ENCODE results near the gene RALGAPA2.

The RALGAPA2 gene

DNA sequence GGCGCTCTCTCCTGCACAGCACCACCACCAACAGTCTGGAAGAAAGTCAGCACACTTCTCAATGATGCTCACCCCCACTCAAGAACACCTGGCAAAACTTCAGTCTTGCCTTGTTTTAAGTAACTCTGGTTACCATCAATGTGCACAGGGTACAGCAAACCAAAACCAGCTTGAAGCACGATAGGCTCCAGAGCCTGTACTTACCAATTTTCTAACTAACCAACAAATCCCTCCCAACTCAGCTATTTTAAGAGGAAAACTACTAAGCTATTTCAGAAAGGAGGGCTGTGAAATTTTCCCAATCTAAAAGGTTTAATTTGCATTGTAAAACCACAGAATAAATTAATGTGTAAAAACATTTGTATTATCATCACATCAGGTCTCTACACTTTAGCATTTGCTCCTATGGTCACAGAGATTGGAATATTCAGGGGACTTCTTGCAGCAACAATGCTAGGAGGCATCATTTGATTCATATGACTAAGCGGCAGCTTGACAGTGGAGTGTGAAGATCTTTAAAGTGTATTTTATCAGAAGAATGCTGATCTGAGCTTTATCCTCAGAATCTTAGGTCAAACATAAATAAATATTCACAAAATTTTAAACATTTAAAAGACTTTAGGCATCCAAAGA, 82.8 kb downstream of the RALGAPA2 start:
- no peak overlapping the region for H3K4me3 ChIP-seq (ENCODE audit: low read length)
- H3K4me1 ChIP-seq (ENCODE audit: insufficient read depth, low read length), result no peaks in the 10 kb centered on the region
- H3K27me3 ChIP-seq (ENCODE audit: insufficient read depth, low read length), result no peaks in the 10 kb centered on the region
- H3K36me3 ChIP-seq (ENCODE audit: insufficient read depth, low read length), result peaks cover 17% of the 10 kb centered on the region
- H2AFZ ChIP-seq (ENCODE audit: low read depth, low read length), result no peak overlapping the region
- no peaks in the 10 kb centered on the region for H3K9me3 ChIP-seq (ENCODE audit: low read length)

GRCh38 chr20:20628314-20628713, 84.1 kb downstream of the RALGAPA2 start:
- H3K36me3 ChIP-seq (ENCODE audit: insufficient read depth, low read length), result peaks cover 11% of the 10 kb centered on the region
- H3K9me3 ChIP-seq (ENCODE audit: low read length), result no peaks in the 10 kb centered on the region
- no peak overlapping the region for H2AFZ ChIP-seq (ENCODE audit: low read depth, low read length)
- H3K4me1 ChIP-seq (ENCODE audit: insufficient read depth, low read length), result no peaks in the 10 kb centered on the region
- no peak overlapping the region for H3K4me3 ChIP-seq (ENCODE audit: low read length)
- no peaks in the 10 kb centered on the region for H3K27me3 ChIP-seq (ENCODE audit: insufficient read depth, low read length)

- Histone ChIP-seq H3K9me3 (ENCODE audit: low read length) (no peaks in the 10 kb centered on the region), H3K4me3 (ENCODE audit: low read length) (no peak overlapping the region), H3K27me3 (ENCODE audit: insufficient read depth, low read length) (no peaks in the 10 kb centered on the region), H3K4me1 (ENCODE audit: insufficient read depth, low read length) (no peaks in the 10 kb centered on the region), H2AFZ (ENCODE audit: low read depth, low read length) (no peak overlapping the region), H3K36me3 (ENCODE audit: insufficient read depth, low read length) (peaks cover 11% of the 10 kb centered on the region)
Measured at GRCh38 chr20:20627471-20627870, 85.0 kb downstream of the RALGAPA2 start.

- Histone ChIP-seq H3K27me3 (ENCODE audit: insufficient read depth, low read length) (no peaks in the 10 kb centered on the region), H3K4me3 (ENCODE audit: low read length) (no peak overlapping the region), H3K36me3 (ENCODE audit: insufficient read depth, low read length) (peaks cover 11% of the 10 kb centered on the region), H3K4me1 (ENCODE audit: insufficient read depth, low read length) (no peaks in the 10 kb centered on the region), H2AFZ (ENCODE audit: low read depth, low read length) (no peak overlapping the region), H3K9me3 (ENCODE audit: low read length) (no peaks in the 10 kb centered on the region)
Measured at GRCh38 chr20:20624914-20625313, 87.5 kb downstream of the RALGAPA2 start.

DNA sequence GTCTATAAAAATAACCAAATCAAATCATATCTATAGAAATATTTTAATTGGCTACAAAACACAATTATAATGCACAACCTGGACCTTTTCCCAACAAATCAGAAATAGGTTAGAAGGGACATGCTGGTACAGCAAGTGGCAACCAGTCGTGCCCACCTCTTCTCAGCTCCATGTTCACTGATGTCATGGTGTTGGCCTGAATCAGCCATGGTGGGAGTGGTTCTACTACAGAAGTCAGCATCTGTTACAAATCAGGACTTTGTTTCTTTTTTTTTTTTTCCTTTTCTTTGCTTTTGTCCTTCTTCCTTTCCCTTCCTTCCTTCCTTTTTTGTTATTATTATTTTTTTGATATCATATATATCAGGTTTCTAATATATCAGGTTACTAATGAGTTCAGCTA, 91.2 kb downstream of the RALGAPA2 start:
- no peak overlapping the region for H2AFZ ChIP-seq (ENCODE audit: low read depth, low read length)
- H3K36me3 ChIP-seq (ENCODE audit: insufficient read depth, low read length), result peaks cover 3% of the 10 kb centered on the region
- no peak overlapping the region for H3K4me3 ChIP-seq (ENCODE audit: low read length)
- H3K27me3 ChIP-seq (ENCODE audit: insufficient read depth, low read length), result no peaks in the 10 kb centered on the region
- H3K4me1 ChIP-seq (ENCODE audit: insufficient read depth, low read length), result no peaks in the 10 kb centered on the region
- H3K9me3 ChIP-seq (ENCODE audit: low read length), result no peaks in the 10 kb centered on the region

GRCh38 chr20:20614391-20614790, 98.1 kb downstream of the RALGAPA2 start:
- H3K9me3 ChIP-seq (ENCODE audit: low read length), result no peaks in the 10 kb centered on the region
- no peaks in the 10 kb centered on the region for H3K27me3 ChIP-seq (ENCODE audit: insufficient read depth, low read length)
- H3K36me3 ChIP-seq (ENCODE audit: insufficient read depth, low read length), result peaks cover 10% of the 10 kb centered on the region
- H2AFZ ChIP-seq (ENCODE audit: low read depth, low read length), result no peak overlapping the region
- H3K4me3 ChIP-seq (ENCODE audit: low read length), result no peak overlapping the region
- no peaks in the 10 kb centered on the region for H3K4me1 ChIP-seq (ENCODE audit: insufficient read depth, low read length)

DNA sequence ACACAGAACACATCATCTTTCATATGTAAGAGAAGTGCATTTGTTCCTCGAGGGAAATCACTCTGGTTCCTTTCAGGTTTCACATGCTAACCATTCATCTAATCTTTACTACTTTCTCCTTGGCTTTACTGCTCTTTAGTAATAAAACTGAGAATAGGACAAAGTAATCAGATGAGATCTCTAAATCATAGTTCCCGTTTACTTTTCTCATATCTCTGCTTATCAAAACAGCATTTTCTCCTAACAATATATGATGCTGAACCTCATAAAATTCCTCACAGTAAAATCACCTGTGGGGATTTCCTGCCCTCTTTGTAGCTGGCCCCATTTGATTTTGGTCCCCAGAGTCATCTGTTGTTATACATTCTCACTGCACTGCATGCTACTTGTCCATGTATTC, 100.2 kb downstream of the RALGAPA2 start:
- no peak overlapping the region for H3K4me3 ChIP-seq (ENCODE audit: low read length)
- H3K36me3 ChIP-seq (ENCODE audit: insufficient read depth, low read length), result peaks cover 7% of the 10 kb centered on the region
- no peak overlapping the region for H2AFZ ChIP-seq (ENCODE audit: low read depth, low read length)
- H3K27me3 ChIP-seq (ENCODE audit: insufficient read depth, low read length), result no peaks in the 10 kb centered on the region
- H3K4me1 ChIP-seq (ENCODE audit: insufficient read depth, low read length), result no peaks in the 10 kb centered on the region
- no peaks in the 10 kb centered on the region for H3K9me3 ChIP-seq (ENCODE audit: low read length)

DNA sequence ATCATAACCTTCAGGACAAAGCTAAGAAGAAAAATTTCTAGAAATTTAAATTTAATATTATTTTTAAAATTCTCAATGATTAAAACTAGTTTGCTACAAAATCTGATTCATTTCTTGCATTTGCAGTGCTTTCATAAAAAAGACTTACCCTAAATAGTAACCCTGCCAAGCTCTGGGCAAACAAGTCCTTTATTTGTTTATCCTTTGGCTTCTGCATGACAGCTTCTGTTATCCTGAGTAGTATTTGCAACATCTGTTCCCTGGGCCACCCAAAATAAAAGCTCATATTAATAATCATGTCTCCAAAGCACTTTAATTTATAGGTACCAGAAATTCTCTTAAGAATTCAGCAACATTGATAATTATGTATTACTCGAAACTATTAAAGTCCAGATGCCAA, 101.3 kb downstream of the RALGAPA2 start:
- Histone ChIP-seq H3K9me3 (ENCODE audit: low read length) (no peaks in the 10 kb centered on the region), H2AFZ (ENCODE audit: low read depth, low read length) (no peak overlapping the region), H3K36me3 (ENCODE audit: insufficient read depth, low read length) (peaks cover 7% of the 10 kb centered on the region)

DNA sequence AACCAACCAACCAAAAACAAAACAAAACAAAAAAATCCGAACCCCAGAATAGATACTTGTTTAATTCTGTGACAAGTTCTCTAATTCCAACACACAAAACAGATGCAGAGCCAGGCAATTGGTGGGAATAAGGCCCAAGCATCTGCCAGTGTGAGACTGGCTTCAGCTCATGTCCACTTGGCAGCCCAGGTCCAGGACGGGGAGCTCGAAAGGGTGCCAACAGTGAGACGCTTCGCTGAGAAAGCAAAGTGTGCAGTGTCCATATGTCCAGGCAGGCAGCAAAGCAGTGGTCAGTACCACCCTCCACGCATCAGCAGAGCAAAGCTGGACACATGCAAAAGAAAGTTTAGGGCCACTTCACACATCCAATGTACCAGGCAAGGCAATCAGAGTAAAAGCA, 102.9 kb downstream of the RALGAPA2 start:
- H3K27me3 ChIP-seq (ENCODE audit: insufficient read depth, low read length), result no peaks in the 10 kb centered on the region
- no peaks in the 10 kb centered on the region for H3K9me3 ChIP-seq (ENCODE audit: low read length)
- H2AFZ ChIP-seq (ENCODE audit: low read depth, low read length), result no peak overlapping the region
- peaks cover 5% of the 10 kb centered on the region for H3K36me3 ChIP-seq (ENCODE audit: insufficient read depth, low read length)
- H3K4me3 ChIP-seq (ENCODE audit: low read length), result no peak overlapping the region
- no peaks in the 10 kb centered on the region for H3K4me1 ChIP-seq (ENCODE audit: insufficient read depth, low read length)

More for the DNA sequence above, 101.3 kb downstream of the RALGAPA2 start:
- Histone ChIP-seq H3K27me3 (ENCODE audit: insufficient read depth, low read length) (no peaks in the 10 kb centered on the region), H3K4me1 (ENCODE audit: insufficient read depth, low read length) (no peaks in the 10 kb centered on the region), H3K4me3 (ENCODE audit: low read length) (no peak overlapping the region)

DNA sequence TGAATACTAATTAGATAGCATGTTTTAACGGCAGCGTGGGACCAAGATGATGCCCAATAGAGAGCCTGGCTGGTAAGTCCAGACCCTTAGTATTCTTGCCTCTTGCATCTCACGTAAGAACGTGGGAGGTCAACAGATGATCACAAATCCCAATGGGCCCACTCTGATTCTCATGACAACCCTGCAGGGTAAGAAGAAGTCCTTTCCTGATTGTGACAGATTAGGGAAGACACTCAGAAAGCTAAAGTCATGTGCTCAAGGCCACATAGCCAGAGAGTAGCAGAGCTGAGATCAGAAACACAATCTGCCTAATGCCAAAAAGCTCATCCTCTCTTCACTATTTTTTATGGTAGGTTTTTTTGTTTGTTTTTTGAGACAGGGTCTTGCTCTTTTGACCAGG, 103.8 kb downstream of the RALGAPA2 start:
- Histone ChIP-seq H2AFZ (ENCODE audit: low read depth, low read length) (no peak overlapping the region), H3K4me1 (ENCODE audit: insufficient read depth, low read length) (no peaks in the 10 kb centered on the region), H3K36me3 (ENCODE audit: insufficient read depth, low read length) (peaks cover 4% of the 10 kb centered on the region), H3K9me3 (ENCODE audit: low read length) (no peaks in the 10 kb centered on the region), H3K4me3 (ENCODE audit: low read length) (no peak overlapping the region), H3K27me3 (ENCODE audit: insufficient read depth, low read length) (no peaks in the 10 kb centered on the region)

DNA sequence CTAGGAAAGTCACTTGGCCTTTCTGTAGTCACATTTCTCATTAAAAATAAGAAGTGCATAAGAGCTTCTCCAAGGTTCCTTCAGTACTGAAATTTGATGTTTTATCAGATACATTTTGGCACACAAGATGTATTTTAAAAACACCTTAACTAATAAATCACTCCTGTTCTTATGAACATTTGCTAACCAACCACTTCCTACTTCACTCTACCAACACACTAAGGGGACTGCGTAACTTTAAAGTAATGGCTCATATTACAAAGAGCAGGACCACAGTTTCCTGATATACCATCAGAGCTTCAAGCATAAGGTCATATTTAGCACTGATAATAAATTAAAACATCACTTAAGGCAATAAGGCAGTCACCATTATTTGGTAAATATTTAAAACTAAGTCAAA, 104.4 kb downstream of the RALGAPA2 start:
- Histone ChIP-seq H3K9me3 (ENCODE audit: low read length) (no peaks in the 10 kb centered on the region), H3K4me3 (ENCODE audit: low read length) (no peak overlapping the region), H3K36me3 (ENCODE audit: insufficient read depth, low read length) (peaks cover 4% of the 10 kb centered on the region), H2AFZ (ENCODE audit: low read depth, low read length) (no peak overlapping the region), H3K27me3 (ENCODE audit: insufficient read depth, low read length) (no peaks in the 10 kb centered on the region), H3K4me1 (ENCODE audit: insufficient read depth, low read length) (no peaks in the 10 kb centered on the region)

DNA sequence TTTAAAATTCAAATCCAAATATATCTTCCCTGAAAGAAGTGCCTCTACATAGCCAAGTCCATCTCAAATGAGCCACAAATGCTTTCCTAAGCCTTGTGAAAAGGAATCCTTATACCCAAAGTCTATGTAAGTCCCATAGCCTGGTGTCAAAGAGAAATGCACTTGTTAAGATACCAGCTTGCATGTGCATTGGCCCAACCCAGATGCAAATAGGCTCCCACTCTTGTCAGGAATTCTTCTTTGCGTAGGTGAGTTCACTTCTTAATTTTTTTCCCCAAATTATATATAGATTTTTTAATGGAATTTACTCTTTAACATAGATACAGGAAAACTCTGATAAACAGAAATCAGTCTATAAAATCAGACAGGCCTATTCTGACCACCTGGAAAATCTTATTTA, 105.6 kb downstream of the RALGAPA2 start:
- Histone ChIP-seq H3K4me3 (ENCODE audit: low read length) (no peak overlapping the region), H3K4me1 (ENCODE audit: insufficient read depth, low read length) (no peaks in the 10 kb centered on the region), H2AFZ (ENCODE audit: low read depth, low read length) (no peak overlapping the region), H3K27me3 (ENCODE audit: insufficient read depth, low read length) (no peaks in the 10 kb centered on the region), H3K9me3 (ENCODE audit: low read length) (no peaks in the 10 kb centered on the region), H3K36me3 (ENCODE audit: insufficient read depth, low read length) (peaks cover 4% of the 10 kb centered on the region)

DNA sequence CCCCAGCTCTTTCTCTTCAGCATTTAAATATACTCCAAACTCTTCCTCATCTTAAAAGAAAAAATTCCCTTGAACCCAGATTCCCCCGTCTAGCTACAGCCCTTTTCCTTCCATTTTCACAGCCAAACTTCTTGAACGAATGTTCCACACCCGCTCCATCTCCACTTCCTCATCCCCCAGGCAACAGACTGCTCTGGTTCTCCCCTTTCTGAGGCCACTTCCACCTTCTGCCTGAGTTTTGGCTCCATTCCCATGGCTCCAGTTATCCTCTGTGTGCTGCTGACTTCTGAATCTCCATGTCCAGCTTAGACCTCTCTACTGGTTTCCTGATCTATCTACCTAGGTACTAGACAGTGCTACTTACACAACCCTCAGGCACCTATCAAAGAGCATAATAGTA, 106.4 kb downstream of the RALGAPA2 start:
- H3K4me3 ChIP-seq (ENCODE audit: low read length), result no peak overlapping the region
- no peaks in the 10 kb centered on the region for H3K9me3 ChIP-seq (ENCODE audit: low read length)
- no peaks in the 10 kb centered on the region for H3K27me3 ChIP-seq (ENCODE audit: insufficient read depth, low read length)
- peaks cover 4% of the 10 kb centered on the region for H3K36me3 ChIP-seq (ENCODE audit: insufficient read depth, low read length)
- H3K4me1 ChIP-seq (ENCODE audit: insufficient read depth, low read length), result no peaks in the 10 kb centered on the region
- H2AFZ ChIP-seq (ENCODE audit: low read depth, low read length), result no peak overlapping the region

- H3K27me3 ChIP-seq (ENCODE audit: insufficient read depth, low read length), result no peaks in the 10 kb centered on the region
- H3K4me3 ChIP-seq (ENCODE audit: low read length), result no peak overlapping the region
- peaks cover 4% of the 10 kb centered on the region for H3K36me3 ChIP-seq (ENCODE audit: insufficient read depth, low read length)
- no peaks in the 10 kb centered on the region for H3K9me3 ChIP-seq (ENCODE audit: low read length)
- no peak overlapping the region for H2AFZ ChIP-seq (ENCODE audit: low read depth, low read length)
- H3K4me1 ChIP-seq (ENCODE audit: insufficient read depth, low read length), result no peaks in the 10 kb centered on the region
Measured at GRCh38 chr20:20604907-20605306, 107.5 kb downstream of the RALGAPA2 start.
